Esophagus squamous epithelium (tissue), 4 donors: ENCODE measurements around the gene CCM2L.

ENCODE experiments used
- CTCF ChIP-seq, 6 experiments: fragments of 450-650 bp in 4 of 6; fragments of 200-600 bp in 2 of 6; sonication (generic) in 2 of 6; IDR thresholded peaks; one replicate each; pipeline ENCODE4 v1.5.1; 2016 to 2019; ENCODE audit warnings: antibody characterized with exemption in 6 of 6, mild to moderate bottlenecking in 4 of 6, moderate library complexity in 4 of 6
- POLR2A ChIP-seq, 4 donors: fragments of 450-650 bp; IDR thresholded peaks; one replicate each; pipeline ENCODE4 v1.6.1; 2017; ENCODE audit warnings: antibody characterized with exemption in 4 of 4, mild to moderate bottlenecking in 4 of 4, moderate library complexity in 3 of 4

GRCh38 chr20:32068174-32068573, 57.9 kb downstream of the CCM2L start:
- no peak for TF ChIP-seq CTCF (IDR thresholded peaks at IDR 0.05)
- no peak for TF ChIP-seq POLR2A (IDR thresholded peaks at IDR 0.05)
